Neural progenitor cell (in vitro differentiated cells): ENCODE results near the gene GJA5. TPM values are rescaled to one million over a fixed set of nuclear protein-coding genes. Genes with fewer than 3 reads are reported as not detected.

ENCODE experiments used
- DNase-seq: peaks from one replicate; pipeline ENCODE4 v3.0.0-alpha.2; 2016; ENCODE audit warnings: low spot score
- H2AFZ ChIP-seq: fragments of 200-600 bp; sonication (generic); replicated peaks from 2 replicates; pipeline ENCODE4 v1.6.1; 2016; ENCODE audit warnings: antibody characterized with exemption
- H3F3A ChIP-seq: fragments of 200-600 bp; sonication (generic); 2 replicates; pipeline ENCODE4 v1.6.1; 2016; ENCODE audit warnings: antibody characterized with exemption, low read depth
- H3K27ac ChIP-seq: fragments of 200-600 bp; sonication (generic); 2 replicates; pipeline ENCODE4 v1.5.1; 2016; ENCODE audit warnings: mild to moderate bottlenecking
- H3K27me3 ChIP-seq: fragments of 200-600 bp; sonication (generic); 2 replicates; pipeline ENCODE4 v1.6.1; 2016; ENCODE audit warnings: mild to moderate bottlenecking, moderate library complexity
- H3K36me3 ChIP-seq: fragments of 200-600 bp; sonication (generic); 2 replicates; pipeline ENCODE4 v1.5.1; 2016
- H3K4me1 ChIP-seq: fragments of 200-600 bp; sonication (generic); 2 replicates; pipeline ENCODE4 v1.6.1; 2016; ENCODE audit warnings: mixed run types
- H3K4me2 ChIP-seq: fragments of 200-600 bp; sonication (generic); 2 replicates; pipeline ENCODE4 v1.6.1; 2016
- H3K4me3 ChIP-seq: fragments of 200-600 bp; sonication (generic); 2 replicates; pipeline ENCODE4 v1.5.1; 2016
- H3K79me2 ChIP-seq: fragments of 200-600 bp; sonication (generic); 2 replicates; pipeline ENCODE4 v1.6.1; 2016; ENCODE audit warnings: low read depth
- H3K9ac ChIP-seq: fragments of 200-600 bp; sonication (generic); 2 replicates; pipeline ENCODE4 v1.6.1; 2016
- H3K9me3 ChIP-seq: fragments of 200-600 bp; sonication (generic); 2 replicates; pipeline ENCODE4 v1.5.1; 2016; ENCODE audit warnings: low read depth
- H4K20me1 ChIP-seq: fragments of 200-600 bp; sonication (generic); 2 replicates; pipeline ENCODE4 v1.6.1; 2016; ENCODE audit warnings: low read depth
- H3K27ac Mint-ChIP-seq: 3 replicates; pipeline ENCODE4 v1.8.0; 2021; ENCODE audit warnings: mixed read lengths
- H3K27me3 Mint-ChIP-seq: 2 replicates; pipeline ENCODE4 v1.8.0; 2022; ENCODE audit warnings: low read depth, mild to moderate bottlenecking, inconsistent platforms, moderate library complexity, mixed read lengths; ENCODE audit not compliant: insufficient read depth
- H3K36me3 Mint-ChIP-seq: 3 replicates; pipeline ENCODE4 v1.8.0; 2021; ENCODE audit warnings: mixed read lengths
- H3K4me1 Mint-ChIP-seq: 3 replicates; pipeline ENCODE4 v1.8.0; 2021; ENCODE audit warnings: mixed read lengths
- H3K4me3 Mint-ChIP-seq: 3 replicates; pipeline ENCODE4 v1.8.0; 2021; ENCODE audit warnings: mild to moderate bottlenecking, moderate library complexity, mixed read lengths
- H3K9me3 Mint-ChIP-seq: 3 replicates; pipeline ENCODE4 v1.8.0; 2020; ENCODE audit warnings: mixed read lengths
- EZH2 ChIP-seq: fragments of 200-600 bp; sonication (generic); IDR thresholded peaks from 2 replicates; pipeline ENCODE4 v1.6.1; 2017; ENCODE audit warnings: antibody characterized with exemption, mild to moderate bottlenecking, moderate library complexity
- EZH2phosphoT487 ChIP-seq: fragments of 200-600 bp; sonication (generic); IDR thresholded peaks from 2 replicates; pipeline ENCODE4 v1.6.1; 2017; ENCODE audit warnings: antibody characterized with exemption
- total RNA-seq: library from RNA; depleted of rRNA; stranded (reverse); fragments of >200 nt; gene quantifications from 2 replicates; pipeline ENCODE4 v1.2.3, GENCODE V29; 2015; ENCODE audit warnings: low replicate concordance
- TF ChIP-seq, protein P1 (sequence below): fragments of 200-600 bp; sonication (generic); IDR thresholded peaks from 2 replicates; pipeline ENCODE4 v1.5.1; 2017; ENCODE audit warnings: antibody characterized with exemption, mild to moderate bottlenecking

GJA5 gene
- total RNA-seq, 1 donor from 2014 or later, result 0.11 TPM

GRCh38 chr1:147719029-147719698 lies 41.2 kb downstream of the GJA5 start:
- Mint-ChIP-seq H3K4me1 (peaks cover 3% of the 10 kb centered on the region), H3K27ac (no peak overlapping the region), H3K27me3 (peaks cover 6% of the 10 kb centered on the region), H3K9me3 (peaks cover 12% of the 10 kb centered on the region), H3K4me3 (no peak overlapping the region), H3K36me3 (no peaks in the 10 kb centered on the region)
- Histone ChIP-seq H3K36me3 (no peaks in the 10 kb centered on the region), H3K9me3 (no peaks in the 10 kb centered on the region), H3K4me3 (no peak overlapping the region), H3K27ac (no peak overlapping the region), H2AFZ (no peak overlapping the region), H3K27me3 (no peaks in the 10 kb centered on the region), H3K4me2 (no peak overlapping the region), H3K4me1 (no peaks in the 10 kb centered on the region), H3F3A (no peaks in the 10 kb centered on the region), H3K9ac (no peak overlapping the region), H4K20me1 (no peaks in the 10 kb centered on the region), H3K79me2 (no peaks in the 10 kb centered on the region)
- DNase-seq, result peak; percentile 20
- TF ChIP-seq EZH2phosphoT487, result no peak
- TF ChIP-seq, protein P1, sequence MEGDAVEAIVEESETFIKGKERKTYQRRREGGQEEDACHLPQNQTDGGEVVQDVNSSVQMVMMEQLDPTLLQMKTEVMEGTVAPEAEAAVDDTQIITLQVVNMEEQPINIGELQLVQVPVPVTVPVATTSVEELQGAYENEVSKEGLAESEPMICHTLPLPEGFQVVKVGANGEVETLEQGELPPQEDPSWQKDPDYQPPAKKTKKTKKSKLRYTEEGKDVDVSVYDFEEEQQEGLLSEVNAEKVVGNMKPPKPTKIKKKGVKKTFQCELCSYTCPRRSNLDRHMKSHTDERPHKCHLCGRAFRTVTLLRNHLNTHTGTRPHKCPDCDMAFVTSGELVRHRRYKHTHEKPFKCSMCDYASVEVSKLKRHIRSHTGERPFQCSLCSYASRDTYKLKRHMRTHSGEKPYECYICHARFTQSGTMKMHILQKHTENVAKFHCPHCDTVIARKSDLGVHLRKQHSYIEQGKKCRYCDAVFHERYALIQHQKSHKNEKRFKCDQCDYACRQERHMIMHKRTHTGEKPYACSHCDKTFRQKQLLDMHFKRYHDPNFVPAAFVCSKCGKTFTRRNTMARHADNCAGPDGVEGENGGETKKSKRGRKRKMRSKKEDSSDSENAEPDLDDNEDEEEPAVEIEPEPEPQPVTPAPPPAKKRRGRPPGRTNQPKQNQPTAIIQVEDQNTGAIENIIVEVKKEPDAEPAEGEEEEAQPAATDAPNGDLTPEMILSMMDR, result no peak
- TF ChIP-seq EZH2, result no peak

- H3K36me3 ChIP-seq, result no peaks in the 10 kb centered on the region
- H3K27ac ChIP-seq, result no peak overlapping the region
- H4K20me1 ChIP-seq, result no peaks in the 10 kb centered on the region
- H3K4me2 ChIP-seq, result no peak overlapping the region
- H3K36me3 Mint-ChIP-seq, result no peaks in the 10 kb centered on the region
- DNase-seq, result no peak
- H3K4me1 ChIP-seq, result no peaks in the 10 kb centered on the region
- H3K4me1 Mint-ChIP-seq, result peaks cover 3% of the 10 kb centered on the region
- no peaks in the 10 kb centered on the region for H3K79me2 ChIP-seq
- H3K4me3 ChIP-seq, result no peak overlapping the region
- no peak overlapping the region for H3K9ac ChIP-seq
- H3K27me3 Mint-ChIP-seq, result peaks cover 6% of the 10 kb centered on the region
- no peaks in the 10 kb centered on the region for H3F3A ChIP-seq
- TF ChIP-seq EZH2phosphoT487, result no peak
- TF ChIP-seq, protein P1, result no peak
- no peak for TF ChIP-seq EZH2
- H3K9me3 Mint-ChIP-seq, result peaks cover 12% of the 10 kb centered on the region
- H3K4me3 Mint-ChIP-seq, result no peak overlapping the region
- H3K9me3 ChIP-seq, result no peaks in the 10 kb centered on the region
- no peak overlapping the region for H2AFZ ChIP-seq
- H3K27me3 ChIP-seq, result no peaks in the 10 kb centered on the region
- H3K27ac Mint-ChIP-seq, result no peak overlapping the region
These were observed 42.7 kb downstream of the GJA5 start for GRCh38 chr1:147717706-147718097.

GRCh38 chr1:147717051-147717705 lies 43.2 kb downstream of the GJA5 start:
- TF ChIP-seq, protein P1, result no peak
- no peak for TF ChIP-seq EZH2
- no peak for TF ChIP-seq EZH2phosphoT487
- H3K36me3 Mint-ChIP-seq, result no peaks in the 10 kb centered on the region
- H3K4me1 ChIP-seq, result no peaks in the 10 kb centered on the region
- H3K9me3 Mint-ChIP-seq, result peaks cover 12% of the 10 kb centered on the region
- H3K9ac ChIP-seq, result no peak overlapping the region
- no peak overlapping the region for H2AFZ ChIP-seq
- peaks cover 6% of the 10 kb centered on the region for H3K27me3 Mint-ChIP-seq
- H3K4me2 ChIP-seq, result no peak overlapping the region
- no peak overlapping the region for H3K4me3 ChIP-seq
- H3K27ac Mint-ChIP-seq, result no peak overlapping the region
- no peaks in the 10 kb centered on the region for H4K20me1 ChIP-seq
- no peak for DNase-seq
- H3K4me1 Mint-ChIP-seq, result peaks cover 3% of the 10 kb centered on the region
- no peaks in the 10 kb centered on the region for H3K79me2 ChIP-seq
- H3K27ac ChIP-seq, result no peak overlapping the region
- no peaks in the 10 kb centered on the region for H3K27me3 ChIP-seq
- no peaks in the 10 kb centered on the region for H3K36me3 ChIP-seq
- H3K4me3 Mint-ChIP-seq, result no peak overlapping the region
- no peaks in the 10 kb centered on the region for H3F3A ChIP-seq
- no peaks in the 10 kb centered on the region for H3K9me3 ChIP-seq
